GOT3 (cell line): Measurements from ENCODE around the gene ROBO4.

Source experiments
- DNase-seq: peaks from one replicate; lab custom pipeline; 2025; ENCODE audit warnings: mixed read lengths; lab: John Stamatoyannopoulos, UW

ROBO4 gene

GRCh38 chr11:124840666-124841065 is 57.0 kb downstream of the ROBO4 start:
- no peak for DNase-seq

- no peak for DNase-seq
These were observed 57.6 kb downstream of the ROBO4 start for GRCh38 chr11:124839972-124840621.

GRCh38 chr11:124839128-124839971 is 58.3 kb downstream of the ROBO4 start:
- no peak for DNase-seq

- no peak for DNase-seq
These were observed 58.9 kb downstream of the ROBO4 start for GRCh38 chr11:124838805-124839127.

GRCh38 chr11:124837491-124837856 is 60.2 kb downstream of the ROBO4 start:
- DNase-seq, result no peak

- no peak for DNase-seq
These were observed 61.7 kb downstream of the ROBO4 start for GRCh38 chr11:124835918-124836317.

- no peak for DNase-seq
These were observed 63.0 kb downstream of the ROBO4 start for GRCh38 chr11:124834526-124835180.
